GM12878 (cell line): ENCODE data around the gene AFTPH. TPM values are rescaled to one million over a fixed set of nuclear protein-coding genes. Genes with fewer than 3 reads are reported as not detected.

Experiments used
- ATAC-seq: fragments of 200-7000 bp; cut with Tn5 transposase; 3 replicates; pipeline ENCODE4 v1.9.1; 2020; ENCODE audit warnings: mild to moderate bottlenecking, moderate library complexity
- BruUV-seq: library from RNA; stranded (reverse); fragments of 400-500 nt; replicated peaks from 2 replicates; lab custom pipeline; 2021; lab: Mats Ljungman, UMichigan
- CTCF ChIA-PET: fragments of 300-600 bp; sonication (Branson Sonifier 250); formaldehyde crosslinking; extraction: SDS; loops from one replicate; lab custom pipeline; 2021; ENCODE audit warnings: inconsistent platforms; lab: Yijun Ruan, JAX
- POLR2A ChIA-PET: fragments of 350-600 bp; formaldehyde crosslinking; extraction: SDS; loops from one replicate; lab custom pipeline; 2021; ENCODE audit warnings: inconsistent platforms; lab: Charles Lee
- RAD21 ChIA-PET: fragments of 300-600 bp; sonication (Branson Sonifier 250); formaldehyde crosslinking; loops from one replicate; lab custom pipeline; 2023; ENCODE audit warnings: antibody characterized with exemption; ENCODE audit not compliant: unreplicated experiment; lab: Charles Lee
- SMC1A ChIA-PET: fragments of 300-600 bp; sonication (Branson Sonifier 250); formaldehyde crosslinking; loops from one replicate; lab custom pipeline; 2023; ENCODE audit not compliant: unreplicated experiment, uncharacterized antibody; lab: Charles Lee
- DNase-seq: peaks from one replicate; pipeline ENCODE4 v3.0.0-alpha.2; 2011; ENCODE audit warnings: low read depth, low spot score
- FAIRE-seq: peaks from 3 replicates; lab custom pipeline; 2011; peaks lifted over from hg19 to GRCh38; lab: Jason Lieb, UNC
- H2AFZ ChIP-seq: 2 replicates; pipeline ENCODE4 v1.6.0; 2011; ENCODE audit warnings: low read depth, low read length, control low read depth; ENCODE audit not compliant: control insufficient read depth
- H3K27ac ChIP-seq: 2 replicates; pipeline ENCODE4 v1.5.1; 2011; ENCODE audit warnings: control low read depth; ENCODE audit not compliant: control insufficient read depth, insufficient read depth
- H3K27me3 ChIP-seq, 2 experiments: replicated peaks in 1 of 2; 2 replicates each; pipeline versions ENCODE4 v1.6.0 to v1.6.1; 2011; ENCODE audit warnings: low read length in 1 of 2; ENCODE audit not compliant: control insufficient read depth in 2 of 2, insufficient read depth in 2 of 2
- H3K36me3 ChIP-seq, 2 experiments: 2 replicates each; pipeline ENCODE4 v1.5.1; 2011; ENCODE audit warnings: low read length in 1 of 2; ENCODE audit not compliant: control insufficient read depth in 2 of 2, insufficient read depth in 2 of 2
- H3K4me1 ChIP-seq: 2 replicates; pipeline ENCODE4 v1.6.1; 2011; ENCODE audit warnings: mild to moderate bottlenecking, low read length, moderate library complexity, mixed read lengths; ENCODE audit not compliant: control insufficient read depth, insufficient read depth
- H3K4me2 ChIP-seq: 2 replicates; pipeline ENCODE4 v1.6.0; 2011; ENCODE audit warnings: control low read depth; ENCODE audit not compliant: control insufficient read depth, insufficient read depth
- H3K4me3 ChIP-seq: fragments of 200-600 bp; sonication (generic); 2 replicates; pipeline ENCODE4 v1.5.1; 2016
- H3K79me2 ChIP-seq: 2 replicates; pipeline ENCODE4 v1.6.0; 2011; ENCODE audit warnings: low read length; ENCODE audit not compliant: control insufficient read depth, insufficient read depth
- H3K9ac ChIP-seq: 2 replicates; pipeline ENCODE4 v1.8.0; 2011; ENCODE audit warnings: low read length, control low read depth, mixed read lengths; ENCODE audit not compliant: control insufficient read depth, insufficient read depth
- H3K9me3 ChIP-seq: replicated peaks from 3 replicates; pipeline ENCODE4 v1.5.1; 2011; ENCODE audit warnings: mild to moderate bottlenecking, low read length; ENCODE audit not compliant: control insufficient read depth, insufficient read depth
- H4K20me1 ChIP-seq: 2 replicates; pipeline ENCODE4 v1.6.0; 2011; ENCODE audit not compliant: control insufficient read depth, insufficient read depth
- EGR1 ChIP-seq, 2 experiments: IDR thresholded peaks; 1 replicate in 1 of 2; 2 replicates in 1 of 2; pipeline ENCODE4 v1.6.1; 2011 to 2012; ENCODE audit warnings: low read depth in 2 of 2, low read length in 2 of 2, borderline replicate concordance in 1 of 2, mild to moderate bottlenecking in 1 of 2, moderate library complexity in 1 of 2
- FOS ChIP-seq: IDR thresholded peaks from 3 replicates; pipeline ENCODE4 v1.6.1; 2011; ENCODE audit warnings: borderline replicate concordance; ENCODE audit not compliant: insufficient read length; ENCODE audit errors: extremely low read depth
- MYB ChIP-seq: fragments of 150-350 bp; IDR thresholded peaks from 2 replicates; pipeline ENCODE4 v1.6.1; 2014; ENCODE audit warnings: mild to moderate bottlenecking, low read depth, low read length, borderline replicate concordance
- POLR2AphosphoS5 ChIP-seq: IDR thresholded peaks from 2 replicates; pipeline ENCODE4 v1.6.1; 2011; ENCODE audit warnings: mild to moderate bottlenecking, low read length, inconsistent platforms
- RAD21 ChIP-seq: IDR thresholded peaks from 2 replicates; pipeline ENCODE4 v1.6.1; 2011; ENCODE audit warnings: mild to moderate bottlenecking, low read depth, low read length, moderate library complexity; ENCODE audit not compliant: insufficient read depth
- RAD51 ChIP-seq: fragments of 450-650 bp; IDR thresholded peaks from 2 replicates; pipeline ENCODE4 v1.6.1; 2016; ENCODE audit warnings: moderate library complexity, mild to moderate bottlenecking, inconsistent platforms
- SREBF2 ChIP-seq: IDR thresholded peaks from 2 replicates; pipeline ENCODE4 v1.6.1; 2012; ENCODE audit warnings: mild to moderate bottlenecking, low read length
- TBL1XR1 ChIP-seq: IDR thresholded peaks from 2 replicates; pipeline ENCODE4 v1.6.1; 2012; ENCODE audit warnings: low read depth, low read length, improper control_type of control experiment
- WGBS: methylation state at CpG from one replicate; pipeline ENCODE4 v1.1.6; 2016; ENCODE audit warnings: low lambda C conversion rate; ENCODE audit not compliant: insufficient replicate concordance, insufficient coverage; ENCODE audit errors: missing lambda C conversion rate; 5-methylcytosine and 5-hydroxymethylcytosine counted together
- in situ Hi-C: fragments of 300-500 bp; cut with MboI; formaldehyde crosslinking; loops from 9 replicates; pipeline ENCODE4 v1.14.3; 2018; ENCODE audit warnings: mixed read lengths
- intact Hi-C: fragments of 100-400 bp; cut with micrococcal nuclease; formaldehyde crosslinking; loops from one replicate; pipeline ENCODE4 v1.14.2; 2022; ENCODE audit not compliant: unreplicated experiment
- polyA plus RNA-seq, 11 experiments: library from polyadenylated mRNA; depleted of rRNA in 4 of 11; unstranded in 6 of 11; stranded (reverse) in 5 of 11; fragments of >200 nt; fragmentation: Nextera tagmentation in 4 of 11; fragmentation: Illumina TruSeq in 1 of 11; extraction: Ambion mirVana in 4 of 11; extraction: Trizol in 1 of 11; gene quantifications; 1 replicate in 1 of 11; 2 replicates in 10 of 11; pipeline versions ENCODE4 v1.2.1 to v1.2.3, GENCODE V29; 2011 to 2016; ENCODE audit warnings: inconsistent platforms in 2 of 11, missing spikeins in 2 of 11, low read depth in 1 of 11
- total RNA-seq, 4 experiments: library from RNA; depleted of rRNA in 3 of 4; stranded (reverse); fragments of >200 nt in 3 of 4; fragmentation: Illumina TruSeq in 1 of 4; extraction: Trizol in 1 of 4; gene quantifications; 2 replicates each; pipeline versions ENCODE4 v1.2.1 to v1.2.3, GENCODE V29; 2013 to 2021
- TF ChIP-seq, protein P1 (sequence below): IDR thresholded peaks from 2 replicates; pipeline ENCODE4 v1.6.1; 2011; ENCODE audit warnings: borderline replicate concordance, low read depth, mild to moderate bottlenecking, moderate library complexity, mixed read lengths, low read length; ENCODE audit not compliant: insufficient read depth; ENCODE audit errors: extremely low read length
- TF ChIP-seq, protein P2 (sequence below): IDR thresholded peaks from 2 replicates; pipeline ENCODE4 v1.6.1; 2011; ENCODE audit warnings: low read depth, mild to moderate bottlenecking, low read length, moderate library complexity, borderline replicate concordance; ENCODE audit errors: extremely low read depth

Gene AFTPH
- total and polyA plus RNA-seq, 10 of the 15 experiments (the other 5 are each of a cell fraction or from before 2014, with no cell fraction given) = 25.6 to 77.3 (median 39.5) TPM

DNA sequence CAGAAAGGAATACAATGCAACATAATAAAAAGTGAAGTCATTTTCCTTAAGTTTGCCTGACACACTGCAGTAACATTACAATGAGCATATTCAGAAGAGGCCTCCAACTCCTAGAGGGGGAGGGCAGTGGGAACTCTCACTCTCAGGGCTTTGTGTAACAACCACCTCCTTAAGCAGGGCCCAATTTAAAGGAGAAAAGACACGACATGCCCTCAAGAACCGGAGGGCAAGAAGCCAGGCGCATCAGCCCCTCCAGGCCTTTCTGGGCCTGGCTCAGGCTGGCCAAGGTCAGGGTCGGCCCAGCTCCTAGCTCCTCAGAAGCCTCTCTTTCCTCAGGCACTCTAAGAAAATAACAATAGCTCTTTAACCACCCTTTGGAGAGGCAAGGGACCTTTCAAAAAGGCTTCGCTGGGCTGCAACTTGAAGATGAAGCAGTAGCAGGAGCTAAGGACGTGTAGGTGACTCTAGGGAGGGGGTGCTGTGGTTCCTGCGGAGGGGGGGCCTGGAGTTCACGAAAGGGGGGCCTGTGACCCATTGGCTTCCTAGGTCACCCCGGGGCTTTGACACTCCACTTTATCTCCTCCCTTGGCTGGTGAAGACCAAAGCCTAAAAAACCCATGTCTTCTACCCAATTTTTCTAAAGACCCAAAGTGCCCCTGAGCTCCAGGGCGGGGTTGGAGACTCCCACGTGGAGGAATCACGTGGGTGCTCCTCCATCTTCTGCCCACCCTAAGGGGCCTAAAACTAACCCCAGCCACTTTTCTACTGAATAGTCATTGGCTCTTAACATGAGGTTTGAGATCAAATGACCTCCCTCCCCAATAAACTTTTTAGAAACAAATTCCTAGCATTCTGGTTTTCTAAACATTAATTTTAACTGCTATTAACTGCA, 116.3 kb downstream of the AFTPH start:
- Histone ChIP-seq H3K36me3 (peaks cover 13 to 17% of the 10 kb centered on the region in 2 experiments), H3K27ac (peak overlapping the region; percentile 95), H3K9me3 (no peaks in the 10 kb centered on the region), H3K9ac (peak overlapping the region; percentile 11), H3K79me2 (peaks cover 100% of the 10 kb centered on the region), H3K4me2 (peak overlapping the region; percentile 63)
- DNase-seq (no peak), ATAC-seq (no peak)
- 36% methylated on average over 12 of the region's 12 CpGs for WGBS
- in situ Hi-C loops = loop anchor here (5.0 to 10.0 kb wide), 2 partner anchors 194 to 222 kb away; no protein-coding TSS in a partner anchor
- ChIA-PET RAD21 (interaction anchor here (0.6 to 4.8 kb wide), 11 partner anchors 10 to 310 kb away, joined by 3 to 36 read pairs (median 3); partner anchors contain the start of gene SERTAD2), CTCF (interaction anchor here (1.2 to 3.1 kb wide), 11 partner anchors 12 to 310 kb away, joined by 3 to 18 read pairs (median 4); no protein-coding TSS in a partner anchor)
- peak; percentile 81 for TF ChIP-seq RAD51
- TF ChIP-seq FOS = no peak
- TF ChIP-seq SREBF2 = no peak
- no peak for TF ChIP-seq RAD21
- TF ChIP-seq, protein P1, sequence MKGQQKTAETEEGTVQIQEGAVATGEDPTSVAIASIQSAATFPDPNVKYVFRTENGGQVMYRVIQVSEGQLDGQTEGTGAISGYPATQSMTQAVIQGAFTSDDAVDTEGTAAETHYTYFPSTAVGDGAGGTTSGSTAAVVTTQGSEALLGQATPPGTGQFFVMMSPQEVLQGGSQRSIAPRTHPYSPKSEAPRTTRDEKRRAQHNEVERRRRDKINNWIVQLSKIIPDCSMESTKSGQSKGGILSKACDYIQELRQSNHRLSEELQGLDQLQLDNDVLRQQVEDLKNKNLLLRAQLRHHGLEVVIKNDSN = peak; percentile 26
- no peak for TF ChIP-seq POLR2AphosphoS5
- TF ChIP-seq MYB = no peak
- TF ChIP-seq TBL1XR1 = no peak
- TF ChIP-seq EGR1 (IDR thresholded peaks at IDR 0.05; ENCODE audit: borderline replicate concordance in 1 of 2, low read depth in 2 of 2, low read length in 2 of 2) = no peak
- TF ChIP-seq, protein P2, sequence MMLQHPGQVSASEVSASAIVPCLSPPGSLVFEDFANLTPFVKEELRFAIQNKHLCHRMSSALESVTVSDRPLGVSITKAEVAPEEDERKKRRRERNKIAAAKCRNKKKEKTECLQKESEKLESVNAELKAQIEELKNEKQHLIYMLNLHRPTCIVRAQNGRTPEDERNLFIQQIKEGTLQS = peak; percentile 21; the same call in 1 of the 2 replicates
- TF ChIP-seq, all 136 proteins: peak for 3
- no TSS peak for BruUV-seq
- POLR2A ChIA-PET = interaction anchor here (0.7 to 10.0 kb wide), 5 partner anchors 12 to 191 kb away, joined by 3 to 131 read pairs (median 7); partner anchors contain the start of gene SERTAD2
- Histone ChIP-seq H3K27me3 (no peaks in the 10 kb centered on the region), H2AFZ (no peak overlapping the region), H3K4me1 (peaks cover 81% of the 10 kb centered on the region), H4K20me1 (no peaks in the 10 kb centered on the region), H3K4me3 (peak overlapping the region; percentile 7; the same call in 1 of the 2 replicates)
- SMC1A ChIA-PET = interaction anchor here (0.7 to 33.0 kb wide), 12 partner anchors 8 to 192 kb away, joined by 3 to 945 read pairs (median 3); partner anchors contain the start of gene SERTAD2
- intact Hi-C loops = no loop called here
- no peak for FAIRE-seq
